Stomach smooth muscle (tissue), 2 donors: ENCODE measurements around the gene SLC1A2.
A peak's percentile ranks its signal among the peaks of the same experiment; 100 is the strongest.

Experiments
- H3K27ac ChIP-seq: one replicate; pipeline ENCODE4 v1.7.0; 2013; ENCODE audit warnings: mild to moderate bottlenecking, low read length, inconsistent platforms
- H3K27me3 ChIP-seq, 2 donors: one replicate each; pipeline ENCODE4 v1.7.0; 2013; ENCODE audit warnings: low read length in 2 of 2; ENCODE audit not compliant: insufficient read depth in 2 of 2, control insufficient read depth in 1 of 2
- H3K36me3 ChIP-seq, 2 donors: one replicate each; pipeline ENCODE4 v1.7.0; 2013; ENCODE audit warnings: low read length in 2 of 2; ENCODE audit not compliant: control insufficient read depth in 2 of 2, insufficient read depth in 2 of 2
- H3K4me1 ChIP-seq: one replicate; pipeline ENCODE4 v1.7.0; 2013; ENCODE audit warnings: low read length; ENCODE audit not compliant: control insufficient read depth, insufficient read depth
- H3K4me3 ChIP-seq, 2 donors: one replicate each; pipeline ENCODE4 v1.7.0; 2013; ENCODE audit warnings: low read length in 2 of 2
- H3K9ac ChIP-seq, 2 donors: one replicate each; pipeline ENCODE4 v1.7.0; 2013; ENCODE audit warnings: low read length in 2 of 2, mild to moderate bottlenecking in 1 of 2
- H3K9me3 ChIP-seq, 2 donors: one replicate each; pipeline ENCODE4 v1.7.0; 2013; ENCODE audit warnings: low read length in 2 of 2; ENCODE audit not compliant: control insufficient read depth in 2 of 2
- donor health status: healthy.
- donor health status: Pancreatic carcinoma.

The SLC1A2 gene

DNA sequence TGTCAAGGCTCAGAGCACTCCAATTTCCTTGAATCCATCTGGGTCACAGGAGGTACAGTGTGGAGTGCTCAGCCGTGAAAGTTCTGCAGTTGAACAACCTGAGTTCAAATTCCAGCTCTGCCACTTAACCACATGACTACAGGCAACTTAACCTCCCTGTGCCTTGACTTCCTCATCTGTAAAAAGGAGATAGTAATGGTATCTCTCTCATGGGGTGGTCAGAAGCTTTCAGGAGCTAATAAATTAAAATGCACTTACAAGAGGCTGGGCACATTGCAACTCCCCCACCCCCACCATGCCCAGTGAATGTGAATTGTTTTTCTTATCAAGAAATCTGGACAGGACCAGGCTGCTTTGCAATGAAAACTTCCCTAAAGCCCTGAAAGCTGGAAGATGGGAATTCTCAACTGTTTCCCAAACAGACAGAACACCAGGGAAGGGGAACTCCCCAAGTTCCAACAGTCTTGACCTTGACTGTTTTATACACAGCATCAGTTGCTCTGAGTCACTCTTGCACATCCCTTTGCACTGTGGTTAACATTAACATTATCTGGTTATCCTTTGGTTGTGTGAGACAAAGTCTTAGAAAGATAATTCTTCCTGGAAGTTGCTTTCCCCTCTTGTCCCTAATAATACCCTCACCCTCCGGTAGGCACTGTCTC is 137.0 kb downstream of the SLC1A2 start:
- Histone ChIP-seq H3K4me3 (no peak overlapping the region), H3K27ac (peak overlapping the region; percentile 49), H3K36me3 (no peaks in the 10 kb centered on the region), H3K27me3 (no peaks in the 10 kb centered on the region), H3K4me1 (peaks cover 17% of the 10 kb centered on the region), H3K9ac (no peak overlapping the region), H3K9me3 (no peaks in the 10 kb centered on the region)

DNA sequence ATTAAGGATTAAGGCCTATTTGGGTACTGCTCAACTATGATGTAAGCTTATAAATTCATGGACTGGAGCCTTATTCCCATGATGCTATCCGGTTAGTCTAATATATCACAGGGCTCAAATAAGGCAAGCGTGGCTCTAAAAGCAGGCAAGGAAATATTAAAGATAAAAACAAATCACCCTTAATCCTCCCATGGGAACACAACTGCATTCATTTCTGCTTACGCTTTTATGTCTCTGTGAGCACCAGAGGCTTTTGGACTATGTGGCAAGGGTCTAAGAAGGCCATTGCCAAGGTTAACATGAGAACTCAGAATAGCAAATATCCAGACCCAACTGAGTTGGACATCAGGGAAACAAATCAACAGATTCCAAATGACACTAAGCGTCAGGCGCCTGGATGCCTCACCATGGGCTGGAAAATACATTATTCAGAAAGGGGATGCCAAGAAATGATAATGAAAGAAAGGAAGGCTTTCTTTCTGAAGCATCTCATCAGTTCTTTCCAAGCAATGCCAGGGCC is 138.1 kb downstream of the SLC1A2 start:
- no peak overlapping the region for H3K4me3 ChIP-seq
- H3K27ac ChIP-seq: peak overlapping the region; percentile 49

GRCh38 chr11:35280727-35281126 is 138.6 kb downstream of the SLC1A2 start:
- peak overlapping the region; percentile 41 for H3K27ac ChIP-seq
- H3K36me3 ChIP-seq: no peaks in the 10 kb centered on the region
- no peaks in the 10 kb centered on the region for H3K9me3 ChIP-seq
- H3K4me1 ChIP-seq: peaks cover 32% of the 10 kb centered on the region
- H3K27me3 ChIP-seq: no peaks in the 10 kb centered on the region
- no peak overlapping the region for H3K9ac ChIP-seq
- no peak overlapping the region for H3K4me3 ChIP-seq

More for the DNA sequence above, 138.1 kb downstream of the SLC1A2 start:
- H3K9me3 ChIP-seq: no peaks in the 10 kb centered on the region
- H3K36me3 ChIP-seq: no peaks in the 10 kb centered on the region
- H3K4me1 ChIP-seq: peaks cover 27% of the 10 kb centered on the region
- no peaks in the 10 kb centered on the region for H3K27me3 ChIP-seq
- H3K9ac ChIP-seq: no peak overlapping the region

DNA sequence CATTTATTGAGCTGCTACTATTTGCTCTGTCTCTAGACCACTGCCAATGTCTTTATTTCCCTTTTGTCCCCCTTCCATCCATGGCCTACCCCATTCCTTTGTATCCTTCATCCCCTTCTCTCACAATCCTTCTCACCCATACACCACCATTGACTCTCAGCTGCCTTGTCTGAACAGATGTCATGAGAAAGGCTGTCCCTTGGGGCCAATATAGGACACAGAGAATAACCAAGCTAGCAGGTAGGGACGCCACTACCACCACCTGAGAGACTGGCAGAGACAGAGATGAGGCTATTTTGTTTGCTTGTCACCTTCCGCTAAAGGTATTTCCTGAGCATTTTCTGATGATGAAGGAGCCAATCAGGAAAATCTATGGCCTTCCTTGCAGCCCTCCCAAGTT is 141.5 kb downstream of the SLC1A2 start:
- peaks cover 39% of the 10 kb centered on the region for H3K4me1 ChIP-seq
- no peak overlapping the region for H3K9ac ChIP-seq
- no peaks in the 10 kb centered on the region for H3K9me3 ChIP-seq
- no peak overlapping the region for H3K27ac ChIP-seq
- no peak overlapping the region for H3K4me3 ChIP-seq
- H3K27me3 ChIP-seq: no peaks in the 10 kb centered on the region
- H3K36me3 ChIP-seq: no peaks in the 10 kb centered on the region

- Histone ChIP-seq H3K4me3 (no peak overlapping the region), H3K27me3 (no peaks in the 10 kb centered on the region), H3K4me1 (peaks cover 32% of the 10 kb centered on the region), H3K9ac (no peak overlapping the region), H3K9me3 (no peaks in the 10 kb centered on the region), H3K27ac (peak overlapping the region; percentile 33), H3K36me3 (no peaks in the 10 kb centered on the region)
Observed at GRCh38 chr11:35276396-35277145, 142.8 kb downstream of the SLC1A2 start.

GRCh38 chr11:35275786-35276170 is 143.6 kb downstream of the SLC1A2 start:
- no peak overlapping the region for H3K9ac ChIP-seq
- H3K27me3 ChIP-seq: no peaks in the 10 kb centered on the region
- no peaks in the 10 kb centered on the region for H3K36me3 ChIP-seq
- H3K4me1 ChIP-seq: peaks cover 25% of the 10 kb centered on the region
- no peaks in the 10 kb centered on the region for H3K9me3 ChIP-seq
- peak overlapping the region; percentile 33 for H3K27ac ChIP-seq
- H3K4me3 ChIP-seq: peak overlapping the region; percentile 26 to 40

GRCh38 chr11:35274909-35275785 is 144.2 kb downstream of the SLC1A2 start:
- H3K27ac ChIP-seq: peak overlapping the region; percentile 33

DNA sequence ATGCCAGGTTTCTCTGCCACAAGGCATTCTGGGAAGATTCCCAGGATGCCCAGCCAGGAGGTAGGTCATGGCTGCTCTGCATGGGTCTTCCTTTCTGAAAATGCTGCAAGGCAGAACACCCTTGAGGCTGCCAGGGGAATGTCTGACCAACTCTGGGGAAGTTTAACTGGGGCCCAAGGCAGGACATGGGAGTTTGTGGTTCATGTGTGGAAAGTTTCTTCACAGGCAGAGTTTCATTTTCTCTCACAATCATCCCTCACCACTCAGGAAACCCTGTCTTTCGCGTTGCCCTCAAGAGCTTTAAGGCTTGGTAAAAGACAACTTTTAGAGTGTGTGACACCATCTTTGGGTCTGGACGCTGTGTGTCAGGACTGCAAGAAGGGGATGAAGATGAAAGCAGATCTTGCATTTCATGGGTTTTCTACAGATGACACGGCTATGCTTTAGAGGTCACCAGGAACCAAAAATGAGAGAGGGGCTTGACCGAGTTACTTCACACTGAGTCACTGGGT is 146.9 kb downstream of the SLC1A2 start:
- Histone ChIP-seq H3K9ac (no peak overlapping the region), H3K27ac (no peak overlapping the region), H3K27me3 (no peaks in the 10 kb centered on the region), H3K36me3 (no peaks in the 10 kb centered on the region), H3K9me3 (no peaks in the 10 kb centered on the region), H3K4me1 (peaks cover 23% of the 10 kb centered on the region), H3K4me3 (no peak overlapping the region)

More at GRCh38 chr11:35274909-35275785, 144.2 kb downstream of the SLC1A2 start:
- Histone ChIP-seq H3K27me3 (no peaks in the 10 kb centered on the region), H3K4me1 (peaks cover 23% of the 10 kb centered on the region), H3K9me3 (no peaks in the 10 kb centered on the region), H3K36me3 (no peaks in the 10 kb centered on the region), H3K4me3 (peak overlapping the region; percentile 26 to 40), H3K9ac (no peak overlapping the region)

GRCh38 chr11:35271031-35271430 is 148.3 kb downstream of the SLC1A2 start:
- H3K27me3 ChIP-seq: no peaks in the 10 kb centered on the region
- H3K36me3 ChIP-seq: no peaks in the 10 kb centered on the region
- peaks cover 11% of the 10 kb centered on the region for H3K4me1 ChIP-seq
- no peak overlapping the region for H3K4me3 ChIP-seq
- H3K9ac ChIP-seq: no peak overlapping the region
- no peaks in the 10 kb centered on the region for H3K9me3 ChIP-seq
- H3K27ac ChIP-seq: no peak overlapping the region

- Histone ChIP-seq H3K4me3 (no peak overlapping the region), H3K36me3 (no peaks in the 10 kb centered on the region), H3K27me3 (no peaks in the 10 kb centered on the region), H3K9me3 (no peaks in the 10 kb centered on the region), H3K9ac (no peak overlapping the region), H3K27ac (no peak overlapping the region), H3K4me1 (peaks cover 4% of the 10 kb centered on the region)
Observed at GRCh38 chr11:35270342-35270741, 149.0 kb downstream of the SLC1A2 start.
